LNCaP clone FGC (cell line): ENCODE measurements around the gene TNXB.

ENCODE experiments used
- DNase-seq: peaks from one replicate; pipeline ENCODE4 v3.0.0-alpha.2; 2011; ENCODE audit warnings: low read depth
- H3K4me3 ChIP-seq: 2 replicates; pipeline ENCODE4 v1.5.1; 2011; ENCODE audit warnings: mild to moderate bottlenecking, low read depth, low read length, control low read depth
- TF ChIP-seq, protein P1 (sequence below): IDR thresholded peaks from 2 replicates; pipeline ENCODE4 v1.5.1; 2012; ENCODE audit warnings: mild to moderate bottlenecking; ENCODE audit not compliant: control insufficient read depth, insufficient read depth; ENCODE audit errors: extremely low read depth

TNXB gene

DNA sequence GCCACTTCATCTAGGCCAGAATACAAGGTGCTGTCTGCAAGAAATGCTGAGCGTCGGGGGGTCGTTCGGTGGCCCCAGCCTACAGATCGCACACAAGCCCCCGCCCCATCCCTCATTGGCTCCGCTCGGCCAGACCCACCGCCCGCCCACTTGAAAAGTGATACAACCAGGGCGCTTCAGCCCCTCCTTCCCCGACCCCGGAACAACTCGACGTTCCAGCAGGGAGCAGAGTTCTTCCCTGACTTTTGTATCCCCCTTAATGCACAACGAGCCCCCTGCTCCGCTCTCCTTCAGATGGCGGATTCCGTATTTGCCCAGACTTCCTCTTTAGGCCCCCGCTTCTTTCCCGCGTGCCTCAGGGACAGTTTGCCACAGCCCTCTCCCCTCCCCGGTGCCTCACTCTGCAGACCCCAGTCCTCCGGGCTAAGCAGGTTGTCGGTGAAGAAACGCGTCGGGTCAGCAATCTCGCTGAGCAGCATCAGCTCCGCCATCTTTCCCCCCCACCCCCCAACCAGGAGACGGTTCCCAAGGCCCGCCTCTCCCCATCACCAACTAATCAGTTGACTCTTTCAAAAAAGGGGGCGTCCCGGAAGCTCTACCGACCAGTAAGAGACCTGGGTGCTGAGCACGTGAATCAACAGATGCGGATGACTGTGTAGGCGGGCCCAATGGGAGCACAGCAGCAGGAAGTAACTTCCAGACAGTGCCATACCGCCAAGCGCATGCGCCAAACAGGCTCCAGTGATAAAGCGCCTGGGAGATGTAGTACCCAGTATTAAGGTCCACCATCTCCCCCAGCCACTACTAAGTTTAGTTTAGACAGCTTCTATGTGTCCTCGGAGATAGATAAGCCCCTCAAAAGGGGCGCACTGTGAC, 18.8 kb upstream of the TNXB start, which contains the start of gene ATF6B:
Gene ATF6B (minus strand): TSS at position 530 of the 876 bp plus-strand sequence. CDS start 39 bp downstream, at position 491.
- peak within 1 kb of the TSS; percentile 99 for H3K4me3 ChIP-seq
- TF ChIP-seq, protein P1, sequence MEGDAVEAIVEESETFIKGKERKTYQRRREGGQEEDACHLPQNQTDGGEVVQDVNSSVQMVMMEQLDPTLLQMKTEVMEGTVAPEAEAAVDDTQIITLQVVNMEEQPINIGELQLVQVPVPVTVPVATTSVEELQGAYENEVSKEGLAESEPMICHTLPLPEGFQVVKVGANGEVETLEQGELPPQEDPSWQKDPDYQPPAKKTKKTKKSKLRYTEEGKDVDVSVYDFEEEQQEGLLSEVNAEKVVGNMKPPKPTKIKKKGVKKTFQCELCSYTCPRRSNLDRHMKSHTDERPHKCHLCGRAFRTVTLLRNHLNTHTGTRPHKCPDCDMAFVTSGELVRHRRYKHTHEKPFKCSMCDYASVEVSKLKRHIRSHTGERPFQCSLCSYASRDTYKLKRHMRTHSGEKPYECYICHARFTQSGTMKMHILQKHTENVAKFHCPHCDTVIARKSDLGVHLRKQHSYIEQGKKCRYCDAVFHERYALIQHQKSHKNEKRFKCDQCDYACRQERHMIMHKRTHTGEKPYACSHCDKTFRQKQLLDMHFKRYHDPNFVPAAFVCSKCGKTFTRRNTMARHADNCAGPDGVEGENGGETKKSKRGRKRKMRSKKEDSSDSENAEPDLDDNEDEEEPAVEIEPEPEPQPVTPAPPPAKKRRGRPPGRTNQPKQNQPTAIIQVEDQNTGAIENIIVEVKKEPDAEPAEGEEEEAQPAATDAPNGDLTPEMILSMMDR: no peak
- peak; percentile 99 for DNase-seq

DNA sequence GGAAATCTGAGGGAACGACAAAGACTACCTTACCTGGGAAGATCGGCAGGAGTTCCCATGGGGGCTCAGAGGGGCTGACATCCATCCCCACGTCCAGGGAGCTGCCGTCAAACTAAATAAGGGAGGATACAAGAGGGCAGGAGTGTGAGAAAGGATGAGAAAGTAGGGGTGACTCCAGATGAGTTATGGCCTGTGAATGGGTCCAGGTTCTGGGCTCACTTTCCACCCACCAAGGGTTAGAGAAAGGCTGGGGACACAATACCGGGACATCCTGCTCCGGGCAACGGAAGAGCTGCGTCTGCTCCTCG, 18.2 kb upstream of the TNXB start:
- H3K4me3 ChIP-seq: peak overlapping the region; percentile 99
- DNase-seq: no peak
- TF ChIP-seq, protein P1: no peak

DNA sequence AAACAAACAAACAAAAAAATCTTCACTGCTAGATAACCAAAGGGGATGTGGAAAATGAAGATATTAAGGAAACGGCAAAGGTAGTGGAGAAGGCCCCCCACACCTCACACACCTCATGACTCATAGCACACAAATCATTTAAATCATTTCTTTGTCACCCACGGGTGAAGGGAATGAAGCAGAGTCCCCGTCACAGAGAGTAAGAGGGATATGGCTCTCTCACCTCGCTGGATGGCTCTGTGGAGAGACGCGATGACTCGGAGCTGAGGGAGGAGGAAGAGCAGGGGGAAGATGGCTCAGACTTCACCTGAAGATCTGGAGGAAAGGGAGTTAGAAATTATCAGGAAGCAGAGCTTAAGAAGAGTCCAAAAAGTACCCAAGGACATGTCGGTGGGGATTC, 17.7 kb upstream of the TNXB start:
- TF ChIP-seq, protein P1: no peak
- peak overlapping the region; percentile 99 for H3K4me3 ChIP-seq

DNA sequence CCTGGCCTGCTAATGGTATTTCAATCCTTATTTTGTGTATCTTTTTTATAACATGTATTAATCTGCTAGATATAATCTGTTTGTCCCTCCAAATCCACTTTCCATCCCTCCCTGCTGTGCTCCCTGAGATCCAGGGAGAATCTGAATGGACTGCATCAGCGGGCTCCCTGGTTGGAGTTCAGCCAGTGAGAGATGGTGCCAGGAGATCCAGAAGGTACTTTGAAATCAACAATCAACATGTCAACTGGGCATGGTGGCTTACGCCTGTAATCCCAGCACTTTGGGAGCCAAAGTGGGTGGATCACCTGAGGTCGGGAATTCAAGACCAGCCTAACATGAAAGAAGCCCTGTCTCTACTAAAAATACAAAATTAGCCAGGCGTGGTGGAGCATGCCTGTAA, 14.5 kb upstream of the TNXB start:
- DNase-seq: no peak
- no peak overlapping the region for H3K4me3 ChIP-seq
- TF ChIP-seq, protein P1: no peak

More for the DNA sequence above, 17.7 kb upstream of the TNXB start:
- no peak for DNase-seq

DNA sequence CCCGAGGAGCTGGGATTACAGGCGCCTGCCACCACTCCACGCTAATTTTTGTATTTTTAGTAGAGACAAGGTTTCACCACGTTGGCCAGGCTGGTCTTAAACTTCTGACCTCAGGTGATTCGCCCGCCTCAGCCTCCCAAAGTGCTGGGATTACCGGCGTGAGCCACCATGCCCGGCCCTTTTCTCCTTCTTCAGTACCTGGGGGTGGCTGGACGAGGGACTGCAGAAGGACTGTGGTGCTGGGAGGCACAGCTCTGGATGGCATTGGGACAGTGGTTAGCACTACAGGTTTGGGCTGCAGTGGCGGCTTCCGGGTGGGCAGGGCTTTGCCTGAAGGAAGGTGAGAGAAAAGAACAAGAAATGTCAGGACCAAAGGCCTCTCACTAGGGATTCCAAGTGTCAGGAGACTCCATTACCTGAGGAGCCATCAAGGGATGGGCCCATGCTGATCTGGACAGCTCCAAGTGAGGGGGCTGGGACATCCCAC, 11.5 kb upstream of the TNXB start:
- TF ChIP-seq, protein P1: no peak
- DNase-seq: no peak
- no peak overlapping the region for H3K4me3 ChIP-seq

DNA sequence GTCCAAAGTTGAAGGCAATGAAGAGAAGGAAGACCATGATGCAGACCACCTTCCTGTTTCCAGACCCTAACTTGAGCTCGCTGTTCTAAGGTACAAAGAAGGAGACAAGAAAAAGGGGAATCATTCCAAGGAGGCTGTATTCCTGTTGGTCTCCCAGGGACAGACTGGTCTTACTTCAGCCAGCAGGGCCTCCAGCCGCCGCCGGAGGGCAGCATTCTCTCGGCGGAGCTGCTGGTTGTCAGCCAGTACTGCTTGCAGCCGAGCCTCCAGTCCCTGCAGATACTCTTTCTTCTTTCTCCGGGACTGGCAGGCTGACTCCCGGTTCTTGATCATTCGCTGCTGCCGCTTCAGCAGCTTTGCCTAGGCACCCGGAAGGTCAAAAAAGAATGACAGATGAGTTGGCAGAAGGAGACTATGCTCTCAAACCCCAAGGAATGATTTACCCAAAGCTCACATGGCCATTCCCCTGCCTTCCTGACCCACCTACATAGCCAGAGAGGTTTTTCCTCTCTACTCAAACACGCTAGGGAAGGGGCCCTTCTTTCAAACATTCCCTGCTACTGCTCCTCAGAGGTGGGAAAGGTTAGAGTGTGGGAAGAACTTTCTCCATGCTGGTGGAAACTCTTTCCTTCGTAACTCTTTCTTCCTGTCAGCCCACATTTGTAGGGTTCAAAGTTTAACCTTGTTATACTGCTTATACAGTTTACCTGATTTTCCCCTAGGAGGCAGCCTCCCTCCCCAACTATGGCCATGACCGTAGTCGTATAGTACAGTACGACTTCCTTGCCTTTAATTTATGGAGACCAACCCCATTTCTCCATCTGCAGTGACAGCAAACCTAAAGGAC, 9.9 kb upstream of the TNXB start:
- TF ChIP-seq, protein P1: peak; percentile 91
- H3K4me3 ChIP-seq: no peak overlapping the region
- DNase-seq: peak; percentile 44
